Adrenal gland (tissue), 5 donors: ENCODE measurements around the gene PRKCE.

Experiments used
- POLR2A ChIP-seq, 2 donors: fragments of 450-650 bp; IDR thresholded peaks; one replicate each; pipeline ENCODE4 v1.6.1; 2017; ENCODE audit warnings: antibody characterized with exemption in 2 of 2, mild to moderate bottlenecking in 2 of 2, moderate library complexity in 1 of 2
- TF ChIP-seq, protein P1 (sequence below), 6 experiments: fragments of 450-650 bp in 4 of 6; fragments of 200-600 bp in 2 of 6; sonication (generic) in 1 of 6; IDR thresholded peaks; 1 replicate in 5 of 6; 2 replicates in 1 of 6; pipeline versions ENCODE4 v1.5.1 to v1.8.0; 2016 to 2021; ENCODE audit warnings: antibody characterized with exemption in 6 of 6, mild to moderate bottlenecking in 2 of 6, moderate library complexity in 1 of 6
- donor health status: DM: no; HTN: no; CAD: no.

- TF ChIP-seq, protein P1, sequence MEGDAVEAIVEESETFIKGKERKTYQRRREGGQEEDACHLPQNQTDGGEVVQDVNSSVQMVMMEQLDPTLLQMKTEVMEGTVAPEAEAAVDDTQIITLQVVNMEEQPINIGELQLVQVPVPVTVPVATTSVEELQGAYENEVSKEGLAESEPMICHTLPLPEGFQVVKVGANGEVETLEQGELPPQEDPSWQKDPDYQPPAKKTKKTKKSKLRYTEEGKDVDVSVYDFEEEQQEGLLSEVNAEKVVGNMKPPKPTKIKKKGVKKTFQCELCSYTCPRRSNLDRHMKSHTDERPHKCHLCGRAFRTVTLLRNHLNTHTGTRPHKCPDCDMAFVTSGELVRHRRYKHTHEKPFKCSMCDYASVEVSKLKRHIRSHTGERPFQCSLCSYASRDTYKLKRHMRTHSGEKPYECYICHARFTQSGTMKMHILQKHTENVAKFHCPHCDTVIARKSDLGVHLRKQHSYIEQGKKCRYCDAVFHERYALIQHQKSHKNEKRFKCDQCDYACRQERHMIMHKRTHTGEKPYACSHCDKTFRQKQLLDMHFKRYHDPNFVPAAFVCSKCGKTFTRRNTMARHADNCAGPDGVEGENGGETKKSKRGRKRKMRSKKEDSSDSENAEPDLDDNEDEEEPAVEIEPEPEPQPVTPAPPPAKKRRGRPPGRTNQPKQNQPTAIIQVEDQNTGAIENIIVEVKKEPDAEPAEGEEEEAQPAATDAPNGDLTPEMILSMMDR (IDR thresholded peaks at IDR 0.05): no peak
- no peak for TF ChIP-seq POLR2A (IDR thresholded peaks at IDR 0.05)
Observed at GRCh38 chr2:45965871-45966498, 314.5 kb downstream of the PRKCE start.
